PFSK-1 (cell line): Measurements from ENCODE around the gene SLC15A1.

ENCODE experiments used
- FOXP2 ChIP-seq: optimal IDR thresholded peaks from 2 replicates; pipeline ENCODE3; 2011; ENCODE audit warnings: borderline replicate concordance, control low read depth, inconsistent platforms; ENCODE audit not compliant: insufficient read depth; ENCODE audit errors: extremely low read length, extremely low read depth
- POLR2AphosphoS5 ChIP-seq: IDR thresholded peaks from 2 replicates; pipeline ENCODE4 v1.6.1; 2012; ENCODE audit warnings: low read depth, mild to moderate bottlenecking, control low read depth, low read length, moderate library complexity
- SIN3A ChIP-seq: IDR thresholded peaks from 2 replicates; pipeline ENCODE4 v1.6.1; 2012; ENCODE audit warnings: mild to moderate bottlenecking, low read length, moderate library complexity, borderline replicate concordance; ENCODE audit not compliant: insufficient read depth
- TAF1 ChIP-seq: IDR thresholded peaks from 2 replicates; pipeline ENCODE4 v1.6.1; 2012; ENCODE audit warnings: low read length, control low read depth, borderline replicate concordance; ENCODE audit not compliant: insufficient read depth
- TF ChIP-seq, protein P1 (sequence below), 2 experiments: IDR thresholded peaks; 2 replicates each; pipeline versions ENCODE4 v1.6.1 to v1.8.0; 2011 to 2012; ENCODE audit warnings: low read depth in 2 of 2, low read length in 2 of 2, control low read depth in 1 of 2, inconsistent platforms in 1 of 2, mild to moderate bottlenecking in 1 of 2, moderate library complexity in 1 of 2; ENCODE audit not compliant: insufficient read depth in 1 of 2

The SLC15A1 gene

DNA sequence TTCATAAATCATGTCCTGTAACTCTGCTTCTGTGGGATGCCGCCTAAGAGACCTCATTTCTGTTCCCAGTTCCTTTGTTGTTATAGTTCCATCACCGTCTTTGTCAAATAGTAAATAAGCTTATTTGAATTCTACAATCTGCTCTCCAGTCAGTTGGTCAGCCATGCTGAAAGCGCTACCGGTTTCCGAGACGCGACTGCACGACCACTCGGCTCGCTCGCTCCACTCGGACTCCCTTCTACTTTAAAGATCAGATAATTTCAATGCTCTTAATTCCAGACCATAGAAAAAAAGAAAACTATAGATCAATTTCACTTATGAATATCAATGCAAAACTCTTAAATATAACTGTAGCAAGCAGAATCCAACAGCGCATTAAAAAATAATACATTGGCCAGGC lies 111.4 kb downstream of the SLC15A1 start:
- TF ChIP-seq POLR2AphosphoS5 = no peak
- no peak for TF ChIP-seq FOXP2
- TF ChIP-seq SIN3A = no peak
- TF ChIP-seq TAF1 = no peak
- TF ChIP-seq, protein P1, sequence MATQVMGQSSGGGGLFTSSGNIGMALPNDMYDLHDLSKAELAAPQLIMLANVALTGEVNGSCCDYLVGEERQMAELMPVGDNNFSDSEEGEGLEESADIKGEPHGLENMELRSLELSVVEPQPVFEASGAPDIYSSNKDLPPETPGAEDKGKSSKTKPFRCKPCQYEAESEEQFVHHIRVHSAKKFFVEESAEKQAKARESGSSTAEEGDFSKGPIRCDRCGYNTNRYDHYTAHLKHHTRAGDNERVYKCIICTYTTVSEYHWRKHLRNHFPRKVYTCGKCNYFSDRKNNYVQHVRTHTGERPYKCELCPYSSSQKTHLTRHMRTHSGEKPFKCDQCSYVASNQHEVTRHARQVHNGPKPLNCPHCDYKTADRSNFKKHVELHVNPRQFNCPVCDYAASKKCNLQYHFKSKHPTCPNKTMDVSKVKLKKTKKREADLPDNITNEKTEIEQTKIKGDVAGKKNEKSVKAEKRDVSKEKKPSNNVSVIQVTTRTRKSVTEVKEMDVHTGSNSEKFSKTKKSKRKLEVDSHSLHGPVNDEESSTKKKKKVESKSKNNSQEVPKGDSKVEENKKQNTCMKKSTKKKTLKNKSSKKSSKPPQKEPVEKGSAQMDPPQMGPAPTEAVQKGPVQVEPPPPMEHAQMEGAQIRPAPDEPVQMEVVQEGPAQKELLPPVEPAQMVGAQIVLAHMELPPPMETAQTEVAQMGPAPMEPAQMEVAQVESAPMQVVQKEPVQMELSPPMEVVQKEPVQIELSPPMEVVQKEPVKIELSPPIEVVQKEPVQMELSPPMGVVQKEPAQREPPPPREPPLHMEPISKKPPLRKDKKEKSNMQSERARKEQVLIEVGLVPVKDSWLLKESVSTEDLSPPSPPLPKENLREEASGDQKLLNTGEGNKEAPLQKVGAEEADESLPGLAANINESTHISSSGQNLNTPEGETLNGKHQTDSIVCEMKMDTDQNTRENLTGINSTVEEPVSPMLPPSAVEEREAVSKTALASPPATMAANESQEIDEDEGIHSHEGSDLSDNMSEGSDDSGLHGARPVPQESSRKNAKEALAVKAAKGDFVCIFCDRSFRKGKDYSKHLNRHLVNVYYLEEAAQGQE (IDR thresholded peaks at IDR 0.05; ENCODE audit: insufficient read depth in 1 of 2, low read depth in 2 of 2, low read length in 2 of 2) = no peak
